K562 (cell line): ENCODE measurements around the gene ASCC1. TPM values are rescaled to one million over a fixed set of nuclear protein-coding genes. Genes with fewer than 3 reads are reported as not detected.

ENCODE experiments used
- ATAC-seq: fragments of 200-7000 bp; cut with Tn5 transposase; 3 replicates; pipeline ENCODE4 v1.9.1; 2020; ENCODE audit warnings: moderate library complexity
- BruUV-seq: library from RNA; stranded (reverse); fragments of 400-500 nt; replicated peaks from 2 replicates; lab custom pipeline; 2021; lab: Mats Ljungman, UMichigan
- CTCF ChIA-PET: fragments of 300-600 bp; formaldehyde crosslinking; extraction: SDS; loops from one replicate; lab custom pipeline; 2021; ENCODE audit warnings: low intra/inter-chr PET ratio; lab: Yijun Ruan, JAX
- POLR2A ChIA-PET: fragments of 300-600, 350-650 bp; sonication (Branson Sonifier 250); formaldehyde crosslinking; extraction: SDS; loops from one replicate; lab custom pipeline; 2021; ENCODE audit warnings: antibody characterized with exemption, inconsistent platforms; lab: Yijun Ruan, JAX
- DNase-seq, 4 experiments: peaks; one replicate each; pipeline versions ENCODE4 v3.0.0 to v3.0.0-alpha.2; 2011 to 2018; ENCODE audit warnings: low spot score in 3 of 4, mixed read lengths in 3 of 4; ENCODE audit errors: extremely low read depth in 1 of 4
- FAIRE-seq: peaks from 2 replicates; lab custom pipeline; 2011; peaks lifted over from hg19 to GRCh38; lab: Jason Lieb, UNC
- H2AFZ ChIP-seq: 2 replicates; pipeline ENCODE4 v1.6.0; 2011; ENCODE audit warnings: low read depth, low read length, control low read depth, inconsistent platforms
- H3K27ac ChIP-seq: fragments of 200-600 bp; 3 replicates; pipeline ENCODE4 v1.8.0; 2011; ENCODE audit warnings: low read depth, mild to moderate bottlenecking, control low read depth, inconsistent platforms, low read length, moderate library complexity, mixed read lengths; ENCODE audit errors: extremely low read depth
- H3K27me3 ChIP-seq, 2 experiments: fragments of 300-600 bp in 1 of 2; 2 replicates in 1 of 2; 3 replicates in 1 of 2; pipeline versions ENCODE4 v1.6.0 to v1.8.0; 2011; ENCODE audit warnings: inconsistent platforms in 2 of 2, low read length in 2 of 2, mild to moderate bottlenecking in 1 of 2, mixed read lengths in 1 of 2, moderate library complexity in 1 of 2; ENCODE audit not compliant: control insufficient read depth in 2 of 2, insufficient read depth in 2 of 2
- H3K36me3 ChIP-seq: fragments of 300-600 bp; 3 replicates; pipeline ENCODE4 v1.8.0; 2011; ENCODE audit warnings: mild to moderate bottlenecking, low read length, inconsistent platforms; ENCODE audit not compliant: control insufficient read depth, insufficient read depth
- H3K4me1 ChIP-seq, 2 experiments: fragments of 200-600 bp in 1 of 2; replicated peaks in 1 of 2; 2 replicates in 1 of 2; 3 replicates in 1 of 2; pipeline versions ENCODE4 v1.5.1 to v1.8.0; 2011; ENCODE audit warnings: inconsistent platforms in 2 of 2, low read length in 2 of 2, mild to moderate bottlenecking in 1 of 2, mixed read lengths in 1 of 2, moderate library complexity in 1 of 2; ENCODE audit not compliant: control insufficient read depth in 2 of 2, insufficient read depth in 2 of 2
- H3K4me2 ChIP-seq: 2 replicates; pipeline ENCODE4 v1.6.1; 2011; ENCODE audit warnings: low read length, control low read depth, inconsistent platforms, mixed read lengths; ENCODE audit not compliant: insufficient read depth
- H3K4me3 ChIP-seq: fragments of 200-600 bp; sonication (generic), shearing (Covaris generic); 2 replicates; pipeline ENCODE4 v1.5.1; 2016; ENCODE audit warnings: control low read depth, inconsistent platforms
- H3K79me2 ChIP-seq: fragments of 200-600 bp; 3 replicates; pipeline ENCODE4 v1.8.0; 2011; ENCODE audit warnings: low read length, inconsistent platforms; ENCODE audit not compliant: control insufficient read depth, insufficient read depth
- H3K9ac ChIP-seq, 2 experiments: 2 replicates each; pipeline versions ENCODE4 v1.6.0 to v1.6.1; 2011; ENCODE audit warnings: low read depth in 2 of 2, low read length in 2 of 2, control low read depth in 1 of 2, inconsistent platforms in 1 of 2, mild to moderate bottlenecking in 1 of 2, mixed read lengths in 1 of 2; ENCODE audit not compliant: insufficient read depth in 1 of 2
- H3K9me1 ChIP-seq: one replicate; pipeline ENCODE4 v1.6.0; 2011; ENCODE audit warnings: inconsistent platforms, mild to moderate bottlenecking, low read length, moderate library complexity; ENCODE audit not compliant: control insufficient read depth, insufficient read depth
- H3K9me3 ChIP-seq: replicated peaks from 2 replicates; pipeline ENCODE4 v1.5.1; 2011; ENCODE audit warnings: low read depth, low read length, inconsistent platforms; ENCODE audit not compliant: control insufficient read depth, insufficient read depth
- H4K20me1 ChIP-seq: replicated peaks from 2 replicates; pipeline ENCODE4 v1.6.1; 2011; ENCODE audit warnings: low read length, inconsistent platforms, mixed read lengths; ENCODE audit not compliant: control insufficient read depth, insufficient read depth
- ESRRB ChIP-seq: fragments of 250-450 bp; sonication (Bioruptor Pico); IDR thresholded peaks from 2 replicates; pipeline ENCODE4 v1.5.0; 2020; ENCODE audit warnings: mild to moderate bottlenecking, moderate library complexity, borderline replicate concordance
- NCOA6 ChIP-seq: fragments of 450-650 bp; IDR thresholded peaks from 2 replicates; pipeline ENCODE4 v1.6.1; 2017; ENCODE audit warnings: mild to moderate bottlenecking
- TAF1 ChIP-seq: IDR thresholded peaks from 2 replicates; pipeline ENCODE4 v1.6.1; 2011; ENCODE audit warnings: mild to moderate bottlenecking, low read length, moderate library complexity; ENCODE audit not compliant: insufficient read depth, control insufficient read depth, severe bottlenecking; ENCODE audit errors: extremely low read depth
- USF2 ChIP-seq: sonication (generic); formaldehyde crosslinking; IDR thresholded peaks from 2 replicates; pipeline ENCODE4 v1.5.0; 2020; ENCODE audit warnings: missing genetic modification reagents
- ZNF316 ChIP-seq: fragments of 450-650 bp; IDR thresholded peaks from 2 replicates; pipeline ENCODE4 v1.6.1; 2016
- WGBS: fragments of 100-300 bp; shearing (Covaris generic); methylation state at CpG from one replicate; pipeline ENCODE4 v1.1.6; 2016; ENCODE audit warnings: low coverage, mixed read lengths; ENCODE audit not compliant: insufficient coverage; ENCODE audit errors: missing lambda C conversion rate; 5-methylcytosine and 5-hydroxymethylcytosine counted together
- in situ Hi-C: fragments of 300-500 bp; cut with MboI; formaldehyde crosslinking; loops from 4 replicates; pipeline ENCODE4 v1.15.0; 2018; ENCODE audit warnings: inconsistent platforms, mixed read lengths
- intact Hi-C: fragments of 100-400 bp; cut with micrococcal nuclease; formaldehyde crosslinking; loops from 2 replicates; pipeline ENCODE4 v1.14.2; 2022
- polyA plus RNA-seq, 8 experiments: library from polyadenylated mRNA; depleted of rRNA in 4 of 8; stranded (reverse) in 5 of 8; unstranded in 3 of 8; fragments of >200 nt; fragmentation: Nextera tagmentation in 2 of 8; fragmentation: Illumina TruSeq in 1 of 8; extraction: Ambion mirVana in 2 of 8; extraction: Trizol in 1 of 8; gene quantifications; 2 replicates each; pipeline versions ENCODE4 v1.2.1 to v1.2.3, GENCODE V29; 2011 to 2014; ENCODE audit warnings: inconsistent platforms in 1 of 8, missing spikeins in 1 of 8
- total RNA-seq, 7 experiments: library from RNA; depleted of rRNA in 6 of 7; stranded (reverse); fragments of >200 nt in 6 of 7; fragmentation: Illumina TruSeq in 2 of 7; extraction: Trizol in 2 of 7; gene quantifications; 2 replicates each; pipeline versions ENCODE4 v1.2.1 to v1.2.3, GENCODE V29; 2011 to 2021; ENCODE audit warnings: low replicate concordance in 1 of 7

Gene ASCC1
- total and polyA plus RNA-seq, 9 of the 15 experiments (the other 6 are each of a cell fraction or from before 2014, with no cell fraction given) = 31.7 to 73.3 (median 52.8) TPM

GRCh38 chr10:72075376-72076115 lies 140.5 kb downstream of the ASCC1 start:
- ChIA-PET POLR2A (interaction anchor here (0.5 to 1.2 kb wide), 6 partner anchors 8 to 261 kb away, joined by 3 to 5 read pairs (median 3); no protein-coding TSS in a partner anchor), CTCF (no interaction called here)
- H3K4me2 ChIP-seq = no peak overlapping the region
- H3K9me1 ChIP-seq = no peaks in the 10 kb centered on the region
- no peaks in the 10 kb centered on the region for H4K20me1 ChIP-seq
- H3K9ac ChIP-seq = no peak overlapping the region
- peaks cover 0 to 11% of the 10 kb centered on the region in 2 experiments; a peak in 2 of 5 replicates for H3K4me1 ChIP-seq
- ATAC-seq (no peak), DNase-seq (no peak), FAIRE-seq (no peak)
- H3K27me3 ChIP-seq = peaks cover 2 to 37% of the 10 kb centered on the region in 2 experiments; a peak in 4 of 5 replicates
- intact Hi-C loops = no loop called here
- in situ Hi-C loops = no loop called here
- 2% methylated on average over 12 of the region's 12 CpGs for WGBS
- TF ChIP-seq ESRRB (CRISPR knock-in tag) (no peak), ZNF316 (no peak), NCOA6 (no peak), TAF1 (no peak), USF2 (no peak)
- BruUV-seq = no TSS peak
- H2AFZ ChIP-seq = no peak overlapping the region
- no peak overlapping the region for H3K4me3 ChIP-seq
- no peak overlapping the region for H3K27ac ChIP-seq
- H3K36me3 ChIP-seq = no peaks in the 10 kb centered on the region
- no peaks in the 10 kb centered on the region for H3K79me2 ChIP-seq
- no peaks in the 10 kb centered on the region for H3K9me3 ChIP-seq
